Loucy (cell line): ENCODE measurements around the gene ACER2.
"Not testable (repeated sequence)": the region's sequence is repeated elsewhere in the genome, so short reads cannot be mapped to it uniquely, and the experiment has no call there.

Experiments
- EZH2phosphoT487 ChIP-seq: fragments of 200-600 bp; IDR thresholded peaks from 2 replicates; pipeline ENCODE4 v1.6.1; 2018; ENCODE audit warnings: antibody characterized with exemption, mild to moderate bottlenecking, moderate library complexity, borderline replicate concordance
- TF ChIP-seq, protein P1 (sequence below): fragments of 200-600 bp; sonication (generic); conservative IDR thresholded peaks from 2 replicates; pipeline ENCODE4 v1.5.1; 2014; ENCODE audit warnings: mild to moderate bottlenecking, antibody characterized with exemption, low read length

DNA sequence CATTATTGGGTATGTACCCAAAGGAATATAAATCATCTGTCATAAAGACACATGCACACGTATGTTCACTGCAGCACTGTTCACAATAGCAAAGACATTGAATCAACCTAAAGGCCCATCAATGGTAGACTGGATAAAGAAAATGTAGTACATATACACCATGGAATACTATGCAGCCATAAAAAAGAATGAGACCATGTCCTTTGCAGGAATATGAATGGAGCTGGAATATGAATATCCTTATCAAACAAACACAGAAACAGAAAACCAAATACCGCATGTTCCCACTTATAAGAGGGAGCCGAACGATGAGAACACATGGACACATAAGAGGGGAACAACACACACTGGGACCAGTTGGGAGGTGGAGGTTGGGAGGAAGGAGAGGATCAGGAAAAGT lies 19.3 kb upstream of the ACER2 start:
- TF ChIP-seq, protein P1, sequence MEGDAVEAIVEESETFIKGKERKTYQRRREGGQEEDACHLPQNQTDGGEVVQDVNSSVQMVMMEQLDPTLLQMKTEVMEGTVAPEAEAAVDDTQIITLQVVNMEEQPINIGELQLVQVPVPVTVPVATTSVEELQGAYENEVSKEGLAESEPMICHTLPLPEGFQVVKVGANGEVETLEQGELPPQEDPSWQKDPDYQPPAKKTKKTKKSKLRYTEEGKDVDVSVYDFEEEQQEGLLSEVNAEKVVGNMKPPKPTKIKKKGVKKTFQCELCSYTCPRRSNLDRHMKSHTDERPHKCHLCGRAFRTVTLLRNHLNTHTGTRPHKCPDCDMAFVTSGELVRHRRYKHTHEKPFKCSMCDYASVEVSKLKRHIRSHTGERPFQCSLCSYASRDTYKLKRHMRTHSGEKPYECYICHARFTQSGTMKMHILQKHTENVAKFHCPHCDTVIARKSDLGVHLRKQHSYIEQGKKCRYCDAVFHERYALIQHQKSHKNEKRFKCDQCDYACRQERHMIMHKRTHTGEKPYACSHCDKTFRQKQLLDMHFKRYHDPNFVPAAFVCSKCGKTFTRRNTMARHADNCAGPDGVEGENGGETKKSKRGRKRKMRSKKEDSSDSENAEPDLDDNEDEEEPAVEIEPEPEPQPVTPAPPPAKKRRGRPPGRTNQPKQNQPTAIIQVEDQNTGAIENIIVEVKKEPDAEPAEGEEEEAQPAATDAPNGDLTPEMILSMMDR, result not testable (repeated sequence)
- not testable (repeated sequence) for TF ChIP-seq EZH2phosphoT487
